ENCODE data around the gene RFX3.

Gene RFX3

DNA sequence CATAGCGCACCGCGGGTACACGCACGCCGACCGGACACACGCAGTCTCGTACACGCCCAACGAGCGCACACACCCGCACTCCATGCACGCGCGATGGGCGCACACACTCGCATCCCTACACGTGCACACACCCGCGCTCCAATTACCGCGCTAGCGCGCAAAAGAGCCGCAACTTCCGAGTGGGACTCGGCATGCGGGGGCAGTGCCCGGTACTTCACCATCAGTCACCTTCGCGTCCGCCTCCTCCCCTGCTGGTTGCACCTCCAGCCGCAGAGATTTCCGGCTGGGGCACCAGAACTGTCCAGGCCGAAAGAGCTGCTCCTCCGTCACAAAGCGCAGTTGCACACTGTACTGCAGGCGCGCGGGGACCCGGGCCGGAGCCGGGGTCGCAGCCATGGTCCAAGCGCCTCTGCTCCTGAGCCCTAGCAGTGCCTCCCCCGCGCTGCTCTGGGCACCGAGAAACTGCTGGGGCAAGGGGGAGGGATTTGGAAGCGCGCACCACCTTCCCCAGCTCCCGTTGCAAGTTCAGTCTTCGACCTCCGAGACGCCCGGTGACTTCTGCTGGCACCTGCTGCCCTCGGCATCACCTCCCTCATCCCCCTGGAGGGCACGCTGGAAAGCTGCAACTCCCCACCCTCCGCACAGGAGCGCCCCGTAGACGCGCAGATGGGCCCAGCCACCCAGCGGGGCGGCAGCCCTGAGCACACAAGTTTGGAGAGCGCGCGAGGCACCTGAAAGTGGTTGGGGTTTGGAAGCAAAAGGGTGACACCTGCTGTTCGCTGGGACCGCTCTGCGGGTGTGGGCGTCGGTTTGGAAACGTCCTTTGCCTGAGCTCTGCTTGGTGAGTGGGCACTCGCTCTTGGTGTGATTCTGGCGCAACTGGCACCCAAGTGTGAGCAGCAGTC, 344.5 kb downstream of the RFX3 start:
- peak overlapping the region; percentile 28 for H3K4me3 ChIP-seq (ENCODE audit: low read depth, low read length)
- DNase-seq (ENCODE audit: low read depth) = no peak

DNA sequence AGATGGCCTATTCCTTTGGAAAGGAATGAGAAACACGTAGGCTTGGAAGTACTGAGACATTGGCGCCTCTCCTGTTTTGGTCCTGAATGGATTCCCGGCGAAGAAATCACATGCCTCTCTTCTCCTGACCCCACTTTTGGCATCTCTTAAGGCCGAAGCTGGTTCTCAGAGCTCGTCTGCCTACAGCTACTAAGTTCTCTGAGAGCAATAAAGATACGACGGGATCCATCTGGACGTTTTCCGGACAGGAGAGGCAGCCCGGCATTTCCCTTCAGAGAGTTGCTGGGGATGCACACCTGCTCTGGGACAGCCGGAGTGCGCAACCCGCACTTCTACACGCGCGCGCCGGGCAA, 345.1 kb downstream of the RFX3 start:
- H3K4me3 ChIP-seq (ENCODE audit: low read depth, low read length) = peak overlapping the region; percentile 28
- no peak for DNase-seq (ENCODE audit: low read depth)

DNA sequence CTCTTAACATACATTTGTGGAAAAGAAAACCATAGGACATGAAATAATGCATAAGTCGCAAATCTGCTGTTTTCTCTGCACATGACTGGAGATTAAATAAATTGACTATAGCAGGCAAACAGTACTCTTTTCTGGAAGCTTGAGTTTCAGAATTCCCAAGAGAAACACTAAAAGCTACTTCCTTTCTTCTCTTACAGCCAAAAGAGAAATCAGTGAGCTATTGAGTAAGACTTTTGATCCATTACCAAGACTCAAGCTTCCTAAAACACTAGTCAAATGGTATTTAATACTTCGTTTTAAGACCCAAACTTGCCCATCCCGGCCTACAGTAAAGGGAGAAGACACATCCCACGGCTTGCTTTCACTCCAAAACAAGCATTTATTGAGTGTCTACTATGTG, 346.1 kb downstream of the RFX3 start:
- no peak overlapping the region for H3K4me3 ChIP-seq (ENCODE audit: low read depth, low read length)
- DNase-seq (ENCODE audit: low read depth) = peak; percentile 33

DNA sequence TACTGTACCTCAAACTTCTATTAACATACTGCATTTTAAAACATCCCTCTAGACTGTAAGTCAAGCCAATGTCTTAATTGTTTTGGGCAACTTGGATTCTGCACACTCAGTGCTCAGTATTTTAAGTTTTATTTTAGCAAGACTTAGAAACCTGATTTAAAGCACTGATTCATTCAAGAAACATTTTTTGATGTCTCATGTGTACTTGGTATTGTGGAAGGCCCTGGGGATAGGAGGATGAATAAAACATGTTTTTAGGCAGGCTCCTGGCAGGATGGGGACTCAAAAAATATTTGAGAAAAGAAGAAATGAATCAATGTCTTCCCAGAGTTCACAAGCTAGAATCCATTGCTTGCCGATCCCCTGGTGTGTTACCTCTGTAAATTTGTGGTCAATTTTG, 347.9 kb downstream of the RFX3 start:
- peak; percentile 30 for DNase-seq (ENCODE audit: low read depth)
- no peak overlapping the region for H3K4me3 ChIP-seq (ENCODE audit: low read depth, low read length)

DNA sequence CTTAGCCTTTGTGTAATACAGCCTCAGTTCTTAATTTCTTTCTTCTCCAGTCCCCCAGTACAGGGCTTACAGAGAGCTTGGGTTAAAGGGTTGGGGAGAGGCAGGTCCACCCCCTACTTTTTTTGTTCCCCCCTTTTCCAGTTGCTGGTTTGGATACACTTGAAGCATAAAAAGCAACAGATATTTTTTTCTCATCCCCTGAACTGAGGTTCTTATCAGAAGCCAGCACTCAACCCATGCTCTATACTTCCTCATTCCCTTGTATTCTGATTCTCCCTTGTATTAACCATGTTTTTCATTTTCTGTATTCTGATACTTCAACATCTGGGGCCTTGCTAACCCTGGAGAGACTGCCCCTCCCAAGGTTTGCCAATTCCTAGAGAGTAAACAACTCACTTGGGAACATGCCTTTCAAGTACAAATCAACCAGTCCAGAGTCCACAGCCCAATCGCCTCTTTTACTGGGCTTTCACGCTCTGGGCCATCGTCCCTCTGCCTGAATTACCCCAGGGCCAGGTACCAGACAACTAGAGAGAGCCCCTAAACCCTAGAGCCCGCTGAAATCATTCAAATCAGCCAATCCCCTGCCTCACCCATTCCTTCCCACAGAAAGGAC, 348.5 kb downstream of the RFX3 start:
- H3K4me3 ChIP-seq (ENCODE audit: low read depth, low read length) = no peak overlapping the region
- no peak for DNase-seq (ENCODE audit: low read depth)

DNA sequence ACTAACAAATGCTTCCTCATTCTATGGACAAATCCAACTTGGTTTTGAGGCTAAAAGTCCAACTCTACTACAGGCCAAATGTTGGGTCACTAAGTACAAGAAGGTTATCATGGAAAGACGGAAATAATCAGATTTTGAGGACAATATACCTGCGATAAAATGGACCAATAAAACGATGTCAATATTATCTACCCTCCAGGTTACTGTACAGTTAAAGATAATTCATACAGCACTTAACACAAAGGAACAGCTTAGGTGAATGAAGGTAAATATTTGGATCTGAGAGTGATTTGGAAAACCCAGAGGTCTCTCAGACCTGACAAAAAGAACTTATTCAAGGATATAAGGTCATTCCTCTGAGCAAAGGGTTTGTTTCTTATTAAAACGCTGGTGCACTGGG, 352.4 kb downstream of the RFX3 start:
- H3K4me3 ChIP-seq (ENCODE audit: low read depth, low read length) = no peak overlapping the region
- no peak for DNase-seq (ENCODE audit: low read depth)

DNA sequence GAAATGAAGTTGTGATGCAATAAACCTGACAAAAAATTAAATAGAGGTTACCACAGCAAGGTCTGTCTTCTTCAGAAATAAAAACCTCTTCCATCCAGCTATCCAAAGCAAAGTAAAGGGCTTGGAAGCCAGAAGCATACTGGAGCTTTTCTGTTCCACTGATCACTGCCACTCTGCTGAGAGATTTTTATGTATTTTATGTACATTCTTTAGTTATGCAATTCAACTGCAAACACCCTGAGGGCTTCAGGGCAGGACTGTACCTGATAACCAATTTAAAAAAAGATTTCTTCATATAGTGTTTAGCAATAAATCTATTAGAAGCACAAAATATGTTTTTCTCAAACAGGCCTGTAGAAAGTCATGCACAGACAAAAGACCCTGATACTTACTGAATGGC, 355.0 kb downstream of the RFX3 start:
- no peak for DNase-seq (ENCODE audit: low read depth)
- no peak overlapping the region for H3K4me3 ChIP-seq (ENCODE audit: low read depth, low read length)
